Pancreas (tissue), 10 donors: ENCODE results near the gene PLK5. TPM values are rescaled to one million over a fixed set of nuclear protein-coding genes. Genes with fewer than 3 reads are reported as not detected.

Experiments used
- ATAC-seq, 4 donors: fragments of 200-7000 bp; cut with Tn5 transposase; one replicate each; pipeline versions ENCODE4 v1.8.0 to v1.9.1; 2020; ENCODE audit warnings: mild to moderate bottlenecking in 4 of 4, moderate library complexity in 4 of 4
- DNase-seq, 6 donors: peaks; one replicate each; pipeline ENCODE4 v3.0.0-alpha.2; 2020
- FAIRE-seq: peaks from 2 replicates; lab custom pipeline; 2012; peaks lifted over from hg19 to GRCh38; lab: Jason Lieb, UNC
- H3K27ac ChIP-seq, 4 donors: fragments of 200-600 bp; sonication (generic); 1 replicate in 3 of 4; 2 replicates in 1 of 4; pipeline versions ENCODE4 v1.5.0 to v1.8.0; 2020
- H3K27me3 ChIP-seq, 4 donors: fragments of 200-600 bp; one replicate each; pipeline ENCODE4 v1.8.0; 2021
- H3K36me3 ChIP-seq, 3 donors: fragments of 200-600 bp; sonication (generic) in 1 of 3; one replicate each; pipeline versions ENCODE4 v1.5.0 to v1.8.0; 2020 to 2021
- H3K4me1 ChIP-seq, 3 donors: fragments of 200-600 bp; one replicate each; pipeline ENCODE4 v1.8.0; 2021
- H3K4me3 ChIP-seq, 4 donors: fragments of 200-600 bp; sonication (generic) in 2 of 4; one replicate each; pipeline versions ENCODE4 v1.5.0 to v1.8.0; 2020 to 2021
- H3K9me3 ChIP-seq, 4 donors: fragments of 200-600 bp; one replicate each; pipeline ENCODE4 v1.8.0; 2021
- CTCF ChIP-seq, 4 donors: fragments of 200-600 bp; sonication (generic) in 3 of 4; IDR thresholded peaks; one replicate each; pipeline versions ENCODE4 v1.5.0 to v1.8.0; 2021; ENCODE audit warnings: antibody characterized with exemption in 4 of 4
- WGBS, 2 donors: extraction: QIAGEN DNeasy Blood & Tissue Kit; methylation state at CpG; one replicate each; pipeline ENCODE4 v1.1.7; 2013; 5-methylcytosine and 5-hydroxymethylcytosine counted together
- intact Hi-C, 3 donors: fragments of 100-400 bp; cut with DNase I; formaldehyde crosslinking; loops; one replicate each; pipeline versions ENCODE4 v1.11.1 to v1.14.2; 2022
- polyA plus RNA-seq, 2 donors: library from polyadenylated mRNA; stranded (reverse); fragments of 200-250 nt; gene quantifications; one replicate each; pipeline ENCODE4 v1.2.3, GENCODE V29; 2013
- total RNA-seq, 6 donors: library from RNA; stranded (reverse); fragmentation: NEBNext Ultra II Directional in 4 of 6; extraction: Animal tissue kit (Norgen Biotek cat#: 25700) in 4 of 6; gene quantifications; one replicate each; pipeline versions ENCODE4 v1.2.1 to v1.2.4, GENCODE V29; 2021 to 2023
- donor health status: healthy with polysubstance abuse.
- donor health status: DM: no; HTN: no; CAD: no; lungs with moderate emphysema.
- donor health status: DM: no; HTN: no; CAD: no.
- donor health status: control.
- donor health status: control.
- donor health status: Bipolar disorder and iron deficiency.
- donor health status: DM: yes; HTN: yes; CAD: no.
- donor health status: DM: no; HTN: no; CAD: no.
- donor health status: DM: no; HTN: no; CAD: no.
- donor health status: DM: yes; HTN: yes; CAD: no.

The PLK5 gene
- total and polyA plus RNA-seq, 8 donors = 0.11 to 0.23 TPM; not detected in 6

- TF ChIP-seq CTCF (IDR thresholded peaks at IDR 0.05) = no peak
- peak; percentile 35 to 59 (median 44) for ATAC-seq
- Histone ChIP-seq H3K36me3 (no peaks in the 10 kb centered on the region), H3K4me1 (no peaks in the 10 kb centered on the region), H3K27ac (no peak within 1 kb of the TSS), H3K27me3 (no peaks in the 10 kb centered on the region), H3K4me3 (peak within 1 kb of the TSS in 3 of 4 donors; percentile 18 to 48 (median 25)), H3K9me3 (no peaks in the 10 kb centered on the region)
- intact Hi-C loops = loop anchor here in 1 of 3 donors (10.0 kb wide), 1 partner anchor 68 kb away; no protein-coding TSS in a partner anchor
- DNase-seq = peak in 2 of 6 donors; percentile 75 to 82
- no peak for FAIRE-seq
- WGBS, 2 donors = 3% methylated on average over 34 to 78 of the region's 78 CpGs
Observed at GRCh38 chr19:1512671-1513498, 11.0 kb upstream of the PLK5 start, which contains the start of gene ADAMTSL5. ADAMTSL5 (minus strand) TSS chr19:1513019; CDS start chr19:1510943, 2,076 bp downstream.

GRCh38 chr19:1513499-1514294 lies 10.2 kb upstream of the PLK5 start:
- TF ChIP-seq CTCF (IDR thresholded peaks at IDR 0.05) = peak; percentile 47 to 53 (median 51)
- FAIRE-seq (no peak), DNase-seq (peak in 5 of 6 donors; percentile 53 to 87 (median 76)), ATAC-seq (peak; percentile 71 to 80 (median 78))
- intact Hi-C loops = loop anchor here in 1 of 3 donors (10.0 kb wide), 1 partner anchor 69 kb away; no protein-coding TSS in a partner anchor
- Histone ChIP-seq H3K36me3 (no peaks in the 10 kb centered on the region), H3K27me3 (no peaks in the 10 kb centered on the region), H3K4me3 (peak overlapping the region in 3 of 4 donors; percentile 18 to 48 (median 25)), H3K4me1 (no peaks in the 10 kb centered on the region), H3K27ac (no peak overlapping the region), H3K9me3 (no peaks in the 10 kb centered on the region)
- 5 to 7% methylated on average over 36 to 52 of the region's 52 CpGs for WGBS, 2 donors

GRCh38 chr19:1514295-1514661 lies 9.6 kb upstream of the PLK5 start:
- TF ChIP-seq CTCF (IDR thresholded peaks at IDR 0.05) = no peak
- Histone ChIP-seq H3K9me3 (no peaks in the 10 kb centered on the region), H3K4me1 (no peaks in the 10 kb centered on the region), H3K36me3 (no peaks in the 10 kb centered on the region), H3K4me3 (no peak overlapping the region), H3K27ac (no peak overlapping the region), H3K27me3 (no peaks in the 10 kb centered on the region)
- ATAC-seq (no peak), DNase-seq (peak in 1 of 6 donors; percentile 56), FAIRE-seq (no peak)
- intact Hi-C loops = loop anchor here in 1 of 3 donors (10.0 kb wide), 1 partner anchor 69 kb away; no protein-coding TSS in a partner anchor
- WGBS, 2 donors = 54 to 57% methylated on average over 10 of the region's 10 CpGs

GRCh38 chr19:1514986-1515721 lies 8.7 kb upstream of the PLK5 start:
- WGBS, 2 donors = 56 to 63% methylated on average over 14 of the region's 14 CpGs
- DNase-seq = peak in 1 of 6 donors; percentile 25
- H3K4me3 ChIP-seq = no peak overlapping the region
- no peaks in the 10 kb centered on the region for H3K4me1 ChIP-seq
- H3K9me3 ChIP-seq = no peaks in the 10 kb centered on the region
- FAIRE-seq = no peak
- H3K27me3 ChIP-seq = no peaks in the 10 kb centered on the region
- no peak overlapping the region for H3K27ac ChIP-seq
- intact Hi-C loops = loop anchor here in 1 of 3 donors (10.0 kb wide), 1 partner anchor 70 kb away; no protein-coding TSS in a partner anchor
- no peak for ATAC-seq
- TF ChIP-seq CTCF (IDR thresholded peaks at IDR 0.05) = no peak
- H3K36me3 ChIP-seq = no peaks in the 10 kb centered on the region
